HepG2 (cell line): ENCODE results near the gene ACSBG1.

Source experiments
- CTCF ChIP-seq: sonication (generic); formaldehyde crosslinking; IDR thresholded peaks from 2 replicates; pipeline ENCODE4 v1.5.0; 2020; ENCODE audit warnings: mild to moderate bottlenecking, missing genetic modification reagents, moderate library complexity
- DMAP1 ChIP-seq: IDR thresholded peaks from 2 replicates; pipeline ENCODE4 v1.6.1; 2016
- EZH2 ChIP-seq: conservative IDR thresholded peaks from 2 replicates; pipeline ENCODE4 v1.6.1; 2012; ENCODE audit warnings: mild to moderate bottlenecking, low read depth, low read length, moderate library complexity
- FOXK1 ChIP-seq: sonication (generic); formaldehyde crosslinking; IDR thresholded peaks from 2 replicates; pipeline ENCODE4 v1.4.0; 2020; ENCODE audit warnings: low read depth, missing genetic modification reagents, borderline replicate concordance
- NFIC ChIP-seq: IDR thresholded peaks from 2 replicates; pipeline ENCODE4 v1.6.1; 2012; ENCODE audit warnings: mild to moderate bottlenecking, low read length, inconsistent platforms
- NFYB ChIP-seq: sonication (generic); formaldehyde crosslinking; IDR thresholded peaks from 2 replicates; pipeline ENCODE4 v1.4.0; 2020; ENCODE audit warnings: missing genetic modification reagents
- NR2F6 ChIP-seq, 2 experiments: IDR thresholded peaks; 2 replicates each; pipeline ENCODE4 v1.6.1; 2016; ENCODE audit warnings: antibody characterized with exemption in 1 of 2, mild to moderate bottlenecking in 1 of 2
- STAT6 ChIP-seq: sonication (generic); formaldehyde crosslinking; IDR thresholded peaks from 2 replicates; pipeline ENCODE4 v1.4.0; 2020; ENCODE audit warnings: missing genetic modification reagents, mild to moderate bottlenecking, borderline replicate concordance
- ZBTB49 ChIP-seq: sonication (generic); formaldehyde crosslinking; IDR thresholded peaks from 2 replicates; pipeline ENCODE4 v1.4.0; 2020; ENCODE audit warnings: missing genetic modification reagents, borderline replicate concordance
- ZBTB7A ChIP-seq: sonication (generic); formaldehyde crosslinking; IDR thresholded peaks from 2 replicates; pipeline ENCODE4 v1.8.0; 2022; ENCODE audit warnings: mild to moderate bottlenecking, missing genetic modification reagents

GRCh38 chr15:78125267-78125666, 109.1 kb downstream of the ACSBG1 start:
- TF ChIP-seq CTCF (CRISPR knock-in tag) (no peak), NR2F6 (IDR thresholded peaks at IDR 0.05) (no peak), NR2F6 (CRISPR knock-in tag; IDR thresholded peaks at IDR 0.05) (no peak), ZBTB7A (CRISPR knock-in tag) (no peak), DMAP1 (CRISPR knock-in tag) (no peak), STAT6 (CRISPR knock-in tag) (no peak), NFYB (CRISPR knock-in tag) (no peak), EZH2 (no peak), FOXK1 (CRISPR knock-in tag) (no peak), NFIC (no peak), ZBTB49 (CRISPR knock-in tag) (no peak)
